Measurements from ENCODE around the gene UCN3.

- TF ChIP-seq FOXP2 (optimal IDR thresholded peaks at IDR 0.05; ENCODE audit: control extremely low read depth, extremely low read length, insufficient read depth) (no peak), EZH2 (IDR thresholded peaks at IDR 0.05) (no peak), POLR2AphosphoS5 (IDR thresholded peaks at IDR 0.05; ENCODE audit: borderline replicate concordance, low read depth, low read length) (no peak)
Observed at GRCh38 chr10:5360318-5360915, 4.3 kb upstream of the UCN3 start.

Measured in SK-N-MC (cell line).